ENCODE results near the gene PCDH9.
"Not testable (repeated sequence)": the region's sequence is repeated elsewhere in the genome, so short reads cannot be mapped to it uniquely, and the experiment has no call there.

The PCDH9 gene

GRCh38 chr13:66621906-66622447 is 608.2 kb downstream of the PCDH9 start:
- in situ Hi-C loops (cut with MboI; ENCODE audit: low sequenced_read_pairs) = not testable (repeated sequence)

- in situ Hi-C loops (cut with MboI; ENCODE audit: low sequenced_read_pairs) = no loop called here
These were observed 611.4 kb downstream of the PCDH9 start for GRCh38 chr13:66618702-66619101.

- in situ Hi-C loops (cut with MboI; ENCODE audit: low sequenced_read_pairs) = no loop called here
These were observed 612.4 kb downstream of the PCDH9 start for GRCh38 chr13:66617786-66618185.

GRCh38 chr13:66612983-66613382 is 617.2 kb downstream of the PCDH9 start:
- in situ Hi-C loops (cut with MboI; ENCODE audit: low sequenced_read_pairs) = no loop called here

- in situ Hi-C loops (cut with MboI; ENCODE audit: low sequenced_read_pairs) = no loop called here
These were observed 643.6 kb downstream of the PCDH9 start for GRCh38 chr13:66586489-66586888.

- in situ Hi-C loops (cut with MboI; ENCODE audit: low sequenced_read_pairs) = no loop called here
These were observed 644.4 kb downstream of the PCDH9 start for GRCh38 chr13:66585669-66586203.

- in situ Hi-C loops (cut with MboI; ENCODE audit: low sequenced_read_pairs) = no loop called here
These were observed 648.5 kb downstream of the PCDH9 start for GRCh38 chr13:66581675-66582074.

- in situ Hi-C loops (cut with MboI; ENCODE audit: low sequenced_read_pairs) = no loop called here
These were observed 651.8 kb downstream of the PCDH9 start for GRCh38 chr13:66578305-66578704.

GRCh38 chr13:66577358-66577757 is 652.8 kb downstream of the PCDH9 start:
- in situ Hi-C loops (cut with MboI; ENCODE audit: low sequenced_read_pairs) = no loop called here

GRCh38 chr13:66576381-66576780 is 653.8 kb downstream of the PCDH9 start:
- in situ Hi-C loops (cut with MboI; ENCODE audit: low sequenced_read_pairs) = no loop called here

- in situ Hi-C loops (cut with MboI; ENCODE audit: low sequenced_read_pairs) = no loop called here
These were observed 655.5 kb downstream of the PCDH9 start for GRCh38 chr13:66574606-66575005.

- in situ Hi-C loops (cut with MboI; ENCODE audit: low sequenced_read_pairs) = no loop called here
These were observed 662.1 kb downstream of the PCDH9 start for GRCh38 chr13:66567899-66568612.

- in situ Hi-C loops (cut with MboI; ENCODE audit: low sequenced_read_pairs) = no loop called here
These were observed 664.9 kb downstream of the PCDH9 start for GRCh38 chr13:66565279-66565678.

- in situ Hi-C loops (cut with MboI; ENCODE audit: low sequenced_read_pairs) = no loop called here
These were observed 667.1 kb downstream of the PCDH9 start for GRCh38 chr13:66563076-66563475.

- in situ Hi-C loops (cut with MboI; ENCODE audit: low sequenced_read_pairs) = no loop called here
These were observed 668.1 kb downstream of the PCDH9 start for GRCh38 chr13:66562054-66562453.

- in situ Hi-C loops (cut with MboI; ENCODE audit: low sequenced_read_pairs) = no loop called here
These were observed 669.1 kb downstream of the PCDH9 start for GRCh38 chr13:66560991-66561390.

- in situ Hi-C loops (cut with MboI; ENCODE audit: low sequenced_read_pairs) = no loop called here
These were observed 669.9 kb downstream of the PCDH9 start for GRCh38 chr13:66560189-66560588.

GRCh38 chr13:66559093-66559492 is 671.0 kb downstream of the PCDH9 start:
- in situ Hi-C loops (cut with MboI; ENCODE audit: low sequenced_read_pairs) = no loop called here

- in situ Hi-C loops (cut with MboI; ENCODE audit: low sequenced_read_pairs) = no loop called here
These were observed 671.6 kb downstream of the PCDH9 start for GRCh38 chr13:66558506-66558905.

- in situ Hi-C loops (cut with MboI; ENCODE audit: low sequenced_read_pairs) = no loop called here
These were observed 672.8 kb downstream of the PCDH9 start for GRCh38 chr13:66557357-66557756.

- in situ Hi-C loops (cut with MboI; ENCODE audit: low sequenced_read_pairs) = no loop called here
These were observed 673.8 kb downstream of the PCDH9 start for GRCh38 chr13:66556306-66556705.

GRCh38 chr13:66553391-66553790 is 676.7 kb downstream of the PCDH9 start:
- in situ Hi-C loops (cut with MboI; ENCODE audit: low sequenced_read_pairs) = no loop called here

GRCh38 chr13:66551128-66551527 is 679.0 kb downstream of the PCDH9 start:
- in situ Hi-C loops (cut with MboI; ENCODE audit: low sequenced_read_pairs) = no loop called here
